Upper lobe of left lung (tissue), 4 donors: ENCODE results near the gene RAI1.

ENCODE experiments used
- CTCF ChIP-seq, 6 experiments: fragments of 450-650 bp in 4 of 6; fragments of 200-600 bp in 2 of 6; sonication (generic) in 2 of 6; IDR thresholded peaks; one replicate each; pipeline ENCODE4 v1.5.1; 2016 to 2019; ENCODE audit warnings: antibody characterized with exemption in 6 of 6
- EP300 ChIP-seq, 4 donors: sonication (generic); formaldehyde crosslinking; IDR thresholded peaks; one replicate each; pipeline ENCODE4 v1.5.1; 2017; ENCODE audit warnings: antibody characterized with exemption in 4 of 4, control low read depth in 2 of 4
- POLR2A ChIP-seq, 4 donors: fragments of 450-650 bp; IDR thresholded peaks; one replicate each; pipeline ENCODE4 v1.5.1; 2016 to 2017; ENCODE audit warnings: antibody characterized with exemption in 4 of 4, mild to moderate bottlenecking in 2 of 4
- POLR2AphosphoS5 ChIP-seq, 2 donors: sonication (generic); formaldehyde crosslinking; IDR thresholded peaks; one replicate each; pipeline ENCODE4 v1.5.1; 2017; ENCODE audit warnings: antibody characterized with exemption in 2 of 2

- TF ChIP-seq CTCF (IDR thresholded peaks at IDR 0.05) (no peak), EP300 (IDR thresholded peaks at IDR 0.05) (no peak), POLR2A (IDR thresholded peaks at IDR 0.05) (no peak), POLR2AphosphoS5 (IDR thresholded peaks at IDR 0.05) (no peak)
Observed at GRCh38 chr17:17721140-17721668, 39.9 kb downstream of the RAI1 start.
